SH-SY5Y (cell line): ENCODE measurements around the gene IL4R.

ENCODE experiments used
- GATA2 ChIP-seq: IDR thresholded peaks from 2 replicates; pipeline ENCODE4 v1.6.1; 2011; ENCODE audit warnings: mild to moderate bottlenecking, low read depth, low read length
- GATA3 ChIP-seq: IDR thresholded peaks from 2 replicates; pipeline ENCODE4 v1.6.1; 2011; ENCODE audit warnings: low read depth, mild to moderate bottlenecking, low read length, moderate library complexity

- TF ChIP-seq GATA2: no peak
- no peak for TF ChIP-seq GATA3
Observed at GRCh38 chr16:27322858-27323780, 9.3 kb downstream of the IL4R start.
